H1 (cell line): ENCODE data around the gene ARHGAP23. TPM values are rescaled to one million over a fixed set of nuclear protein-coding genes. Genes with fewer than 3 reads are reported as not detected.

Experiments
- CTCF ChIA-PET: fragments of 300-600 bp; sonication (Branson Sonifier 250); formaldehyde crosslinking; loops from one replicate; lab custom pipeline; 2021; ENCODE audit not compliant: partially characterized antibody; lab: Charles Lee
- POLR2A ChIA-PET: fragments of 300-600 bp; sonication (Branson Sonifier 250); formaldehyde crosslinking; loops from one replicate; lab custom pipeline; 2021; ENCODE audit warnings: inconsistent platforms; ENCODE audit not compliant: partially characterized antibody; lab: Charles Lee
- DNase-seq, 2 experiments: peaks; one replicate each; pipeline versions ENCODE4 v3.0.0 to v3.0.0-alpha.2; 2010 to 2022; ENCODE audit warnings: low spot score in 2 of 2, low read depth in 1 of 2, mixed read lengths in 1 of 2
- FAIRE-seq: peaks from 2 replicates; lab custom pipeline; 2011; peaks lifted over from hg19 to GRCh38; lab: Jason Lieb, UNC
- H2AFZ ChIP-seq: 2 replicates; pipeline ENCODE4 v1.8.1; 2012; ENCODE audit warnings: low read length, inconsistent platforms
- H2AK5ac ChIP-seq: 2 replicates; pipeline ENCODE4 v1.6.1; 2013; ENCODE audit warnings: low read depth, low read length
- H2BK120ac ChIP-seq: replicated peaks from 2 replicates; pipeline ENCODE3; 2013; ENCODE audit warnings: low read depth, low read length, inconsistent platforms
- H2BK12ac ChIP-seq: 2 replicates; pipeline ENCODE4 v1.6.1; 2013; ENCODE audit warnings: low read depth, low read length
- H2BK15ac ChIP-seq: 2 replicates; pipeline ENCODE4 v1.6.1; 2013; ENCODE audit warnings: low read length
- H2BK20ac ChIP-seq: 2 replicates; pipeline ENCODE4 v1.6.1; 2013; ENCODE audit warnings: low read length
- H2BK5ac ChIP-seq: 2 replicates; pipeline ENCODE4 v1.6.1; 2013; ENCODE audit warnings: low read depth, low read length
- H3K14ac ChIP-seq: 2 replicates; pipeline ENCODE4 v1.6.1; 2013; ENCODE audit warnings: inconsistent platforms; ENCODE audit not compliant: insufficient read length
- H3K18ac ChIP-seq: 2 replicates; pipeline ENCODE4 v1.6.1; 2013; ENCODE audit warnings: low read length; ENCODE audit errors: extremely low read depth
- H3K23ac ChIP-seq: 2 replicates; pipeline ENCODE4 v1.6.1; 2013; ENCODE audit warnings: inconsistent platforms; ENCODE audit not compliant: insufficient read length
- H3K23me2 ChIP-seq: 2 replicates; pipeline ENCODE4 v1.6.1; 2013; ENCODE audit warnings: low read depth, low read length
- H3K27ac ChIP-seq: 2 replicates; pipeline ENCODE4 v1.6.1; 2011; ENCODE audit warnings: low read depth, low read length, inconsistent platforms
- H3K27me3 ChIP-seq, 4 experiments: replicated peaks in 1 of 4; 1 replicate in 1 of 4; 2 replicates in 3 of 4; pipeline versions ENCODE4 v1.6.1 to v1.8.1; 2011 to 2013; ENCODE audit warnings: low read length in 3 of 4, mild to moderate bottlenecking in 3 of 4, inconsistent platforms in 2 of 4, mixed read lengths in 2 of 4, moderate library complexity in 1 of 4; ENCODE audit not compliant: control insufficient read depth in 3 of 4, insufficient read depth in 3 of 4; ENCODE audit errors: extremely low read depth in 1 of 4
- H3K36me3 ChIP-seq, 4 experiments: 2 replicates each; pipeline versions ENCODE4 v1.6.1 to v1.8.1; 2011 to 2013; ENCODE audit warnings: mild to moderate bottlenecking in 4 of 4, low read length in 3 of 4, moderate library complexity in 2 of 4, control low read depth in 1 of 4, inconsistent platforms in 1 of 4; ENCODE audit not compliant: insufficient read depth in 4 of 4, control insufficient read depth in 2 of 4
- H3K4ac ChIP-seq: replicated peaks from 2 replicates; pipeline ENCODE3; 2013; ENCODE audit warnings: low read length, low read depth, mixed read lengths, inconsistent platforms; ENCODE audit not compliant: insufficient read length
- H3K4me1 ChIP-seq, 4 experiments: replicated peaks in 1 of 4; 1 replicate in 1 of 4; 2 replicates in 3 of 4; pipeline versions ENCODE4 v1.6.1 to v1.8.1; 2011 to 2013; ENCODE audit warnings: low read length in 3 of 4, inconsistent platforms in 2 of 4, mixed read lengths in 1 of 4; ENCODE audit not compliant: insufficient read depth in 4 of 4, control insufficient read depth in 3 of 4
- H3K4me2 ChIP-seq, 2 experiments: 2 replicates each; pipeline versions ENCODE4 v1.6.1 to v1.8.1; 2011 to 2013; ENCODE audit warnings: low read depth in 2 of 2, low read length in 2 of 2, control low read depth in 1 of 2, inconsistent platforms in 1 of 2, mild to moderate bottlenecking in 1 of 2; ENCODE audit not compliant: insufficient read depth in 1 of 2
- H3K4me3 ChIP-seq, 4 experiments: fragments of 200-600, 300-600 bp in 1 of 4; sonication (generic), shearing (Covaris generic), sonication (Bioruptor Twin) in 1 of 4; 2 replicates each; pipeline versions ENCODE4 v1.5.1 to v1.8.1; 2011 to 2016; ENCODE audit warnings: low read length in 4 of 4, low read depth in 3 of 4, control low read depth in 2 of 4, inconsistent platforms in 2 of 4, mild to moderate bottlenecking in 2 of 4, mixed read lengths in 1 of 4, moderate library complexity in 1 of 4; ENCODE audit not compliant: insufficient read depth in 2 of 4; ENCODE audit errors: extremely low read depth in 1 of 4
- H3K56ac ChIP-seq: replicated peaks from 2 replicates; pipeline ENCODE3; 2013; ENCODE audit warnings: low read depth, mild to moderate bottlenecking, mixed read lengths, low read length, inconsistent platforms; ENCODE audit not compliant: insufficient read length
- H3K79me1 ChIP-seq: 2 replicates; pipeline ENCODE4 v1.6.1; 2013; ENCODE audit warnings: low read depth, low read length, control low read depth
- H3K79me2 ChIP-seq, 2 experiments: 2 replicates each; pipeline versions ENCODE4 v1.6.1 to v1.8.1; 2012 to 2013; ENCODE audit warnings: low read length in 2 of 2, mild to moderate bottlenecking in 2 of 2, inconsistent platforms in 1 of 2; ENCODE audit not compliant: insufficient read depth in 2 of 2, control insufficient read depth in 1 of 2
- H3K9ac ChIP-seq, 4 experiments: replicated peaks in 1 of 4; 1 replicate in 1 of 4; 2 replicates in 3 of 4; pipeline versions ENCODE4 v1.6.1 to v1.8.1; 2011 to 2013; ENCODE audit warnings: low read depth in 3 of 4, low read length in 3 of 4, control low read depth in 2 of 4, mild to moderate bottlenecking in 2 of 4, moderate library complexity in 2 of 4, inconsistent platforms in 1 of 4; ENCODE audit errors: extremely low read depth in 1 of 4
- H3K9me3 ChIP-seq, 2 experiments: 2 replicates each; pipeline versions ENCODE4 v1.6.1 to v1.8.1; 2012 to 2013; ENCODE audit warnings: mild to moderate bottlenecking in 2 of 2, moderate library complexity in 2 of 2, control low read depth in 1 of 2, inconsistent platforms in 1 of 2, low read depth in 1 of 2, low read length in 1 of 2, mixed read lengths in 1 of 2; ENCODE audit not compliant: insufficient read depth in 2 of 2
- H4K20me1 ChIP-seq, 2 experiments: replicated peaks in 1 of 2; 2 replicates each; pipeline versions ENCODE3 to v1.8.1; 2011 to 2013; ENCODE audit warnings: inconsistent platforms in 2 of 2, low read length in 2 of 2, mild to moderate bottlenecking in 1 of 2; ENCODE audit not compliant: insufficient read depth in 2 of 2, control insufficient read depth in 1 of 2
- H4K5ac ChIP-seq: 2 replicates; pipeline ENCODE4 v1.6.1; 2013; ENCODE audit warnings: low read length, low read depth, mixed read lengths, inconsistent platforms; ENCODE audit not compliant: insufficient read length
- H4K8ac ChIP-seq: 2 replicates; pipeline ENCODE4 v1.8.0; 2013; ENCODE audit warnings: mild to moderate bottlenecking, moderate library complexity, low read length, inconsistent platforms; ENCODE audit not compliant: insufficient read depth; ENCODE audit errors: extremely low read depth
- H4K91ac ChIP-seq: replicated peaks from 2 replicates; pipeline ENCODE3; 2013; ENCODE audit warnings: low read length, mixed read lengths, inconsistent platforms; ENCODE audit not compliant: insufficient read length
- ATF3 ChIP-seq: IDR thresholded peaks from 2 replicates; pipeline ENCODE4 v1.6.1; 2011; ENCODE audit warnings: low read depth, mild to moderate bottlenecking, low read length; ENCODE audit not compliant: insufficient read depth
- CBX5 ChIP-seq: fragments of 300-800, 300-1000 bp; sonication (generic); IDR thresholded peaks from 2 replicates; pipeline ENCODE4 v1.7.1; 2016; ENCODE audit warnings: antibody characterized with exemption, low read length, low read depth
- CTBP2 ChIP-seq: IDR thresholded peaks from 2 replicates; pipeline ENCODE4 v1.7.0; 2011; ENCODE audit warnings: borderline replicate concordance, mild to moderate bottlenecking, moderate library complexity, mixed read lengths, low read length; ENCODE audit not compliant: insufficient read depth, insufficient read length
- EGR1 ChIP-seq: IDR thresholded peaks from 2 replicates; pipeline ENCODE4 v1.6.1; 2011; ENCODE audit warnings: low read depth, low read length, borderline replicate concordance
- KDM1A ChIP-seq: fragments of 200-600, 300-600 bp; sonication (generic); IDR thresholded peaks from 2 replicates; pipeline ENCODE4 v1.7.1; 2016; ENCODE audit warnings: mild to moderate bottlenecking, low read length, borderline replicate concordance
- RNF2 ChIP-seq: fragments of 200-900, 300-1000 bp; sonication (generic); IDR thresholded peaks from 2 replicates; pipeline ENCODE4 v1.7.1; 2016; ENCODE audit warnings: borderline replicate concordance, low read depth, mild to moderate bottlenecking, antibody characterized with exemption, low read length; ENCODE audit not compliant: poor library complexity, severe bottlenecking; ENCODE audit errors: missing control alignments
- SAP30 ChIP-seq: fragments of 300-600 bp; sonication (generic); IDR thresholded peaks from 2 replicates; pipeline ENCODE4 v1.7.1; 2012; ENCODE audit warnings: low read length, moderate library complexity, mild to moderate bottlenecking, inconsistent platforms; ENCODE audit not compliant: insufficient read depth, insufficient replicate concordance
- SRF ChIP-seq: IDR thresholded peaks from 2 replicates; pipeline ENCODE4 v1.6.1; 2011; ENCODE audit warnings: mild to moderate bottlenecking, low read depth, low read length, moderate library complexity
- TBP ChIP-seq: IDR thresholded peaks from 2 replicates; pipeline ENCODE4 v1.6.1; 2011; ENCODE audit warnings: low read depth, low read length, improper control_type of control experiment
- TEAD4 ChIP-seq: IDR thresholded peaks from 2 replicates; pipeline ENCODE4 v1.6.1; 2012; ENCODE audit warnings: low read depth, low read length, inconsistent platforms, mixed read lengths
- USF2 ChIP-seq: IDR thresholded peaks from 2 replicates; pipeline ENCODE4 v1.6.1; 2011; ENCODE audit warnings: low read length, improper control_type of control experiment
- WGBS, 2 experiments: shearing (Covaris generic) in 1 of 2; methylation state at CpG; one replicate each; pipeline versions ENCODE4 v1.1.6 to v1.1.7; 2013 to 2015; ENCODE audit warnings: low lambda C conversion rate in 2 of 2, mixed read lengths in 2 of 2, inconsistent platforms in 1 of 2, low coverage in 1 of 2, missing lambda C conversion rate in 1 of 2; ENCODE audit not compliant: insufficient replicate concordance in 2 of 2, insufficient coverage in 1 of 2, insufficient read length in 1 of 2; ENCODE audit errors: extremely low coverage in 1 of 2, missing lambda C conversion rate in 1 of 2; 5-methylcytosine and 5-hydroxymethylcytosine counted together
- polyA plus RNA-seq, 7 experiments: library from polyadenylated mRNA; depleted of rRNA in 3 of 7; stranded (reverse) in 5 of 7; unstranded in 2 of 7; fragments of >200 nt in 5 of 7; fragments of 200-250 nt in 2 of 7; gene quantifications; 1 replicate in 5 of 7; 2 replicates in 1 of 7; 4 replicates in 1 of 7; pipeline versions ENCODE4 v1.2.1 to v1.2.3, GENCODE V29; 2011 to 2013; ENCODE audit warnings: missing spikeins in 2 of 7, mixed read lengths in 2 of 7
- total RNA-seq: library from RNA; stranded (reverse); fragmentation: NEBNext Ultra II Directional; extraction: Animal tissue kit (Norgen Biotek cat#: 25700); gene quantifications from 2 replicates; pipeline ENCODE4 v1.2.1, GENCODE V29; 2021

The ARHGAP23 gene
- total and polyA plus RNA-seq, 2 of the 8 experiments (the other 6 are each of a cell fraction or from before 2014, with no cell fraction given), result 16.3 to 107 TPM

GRCh38 chr17:38539386-38539785, 111.1 kb downstream of the ARHGAP23 start:
- no peaks in the 10 kb centered on the region for H3K9me3 ChIP-seq
- no peak overlapping the region for H3K27ac ChIP-seq
- no peak overlapping the region for H3K9ac ChIP-seq
- H3K4me1 ChIP-seq, result peaks cover 0 to 2% (median under 1%) of the 10 kb centered on the region in 4 experiments; a peak in 2 of 7 replicates
- H3K56ac ChIP-seq, result no peak overlapping the region
- no peak overlapping the region for H2BK5ac ChIP-seq
- no peak overlapping the region for H2BK12ac ChIP-seq
- no peak overlapping the region for H4K91ac ChIP-seq
- no peak overlapping the region; the same call in 1 of the 2 replicates for H4K8ac ChIP-seq
- H3K23me2 ChIP-seq, result no peaks in the 10 kb centered on the region
- H3K18ac ChIP-seq, result no peak overlapping the region
- ChIA-PET CTCF (interaction anchor here (0.6 to 38.1 kb wide), 10 partner anchors 13 to 207 kb away, joined by 3 to 914 read pairs (median 4); partner anchors contain the start of gene SRCIN1), POLR2A (interaction anchor here (0.6 kb wide), 1 partner anchor 27 kb away, joined by 3 read pairs; no protein-coding TSS in a partner anchor)
- 85% methylated on average over 8 of the region's 8 CpGs; no CpG with 5 or more reads in 1 of the 2 experiments for WGBS, 2 experiments
- H4K20me1 ChIP-seq, result peaks cover 1 to 2% of the 10 kb centered on the region in 2 experiments
- H2BK15ac ChIP-seq, result no peak overlapping the region; the same call in 1 of the 2 replicates
- DNase-seq, result no peak
- no peak overlapping the region for H3K4me2 ChIP-seq
- no peak overlapping the region for H3K14ac ChIP-seq
- H3K27me3 ChIP-seq, result peaks cover 0 to 4% (median 1%) of the 10 kb centered on the region in 4 experiments; a peak in 1 of 7 replicates
- H3K23ac ChIP-seq, result no peak overlapping the region
- no peaks in the 10 kb centered on the region for H3K79me2 ChIP-seq
- H3K4me3 ChIP-seq, result no peak overlapping the region
- H3K4ac ChIP-seq, result no peak overlapping the region
- H2BK20ac ChIP-seq, result no peak overlapping the region
- H2AFZ ChIP-seq, result no peak overlapping the region
- no peaks in the 10 kb centered on the region for H3K36me3 ChIP-seq
- no peak for FAIRE-seq
- H4K5ac ChIP-seq, result no peak overlapping the region
- H2BK120ac ChIP-seq, result no peak overlapping the region
- H2AK5ac ChIP-seq, result no peak overlapping the region
- H3K79me1 ChIP-seq, result no peaks in the 10 kb centered on the region
- no peak for TF ChIP-seq SRF
- TF ChIP-seq USF2, result no peak
- TF ChIP-seq EGR1, result no peak
- TF ChIP-seq ATF3, result no peak
- TF ChIP-seq CBX5, result no peak
- no peak for TF ChIP-seq SAP30
- no peak for TF ChIP-seq TBP
- no peak for TF ChIP-seq RNF2
- no peak for TF ChIP-seq KDM1A
- no peak for TF ChIP-seq TEAD4
- TF ChIP-seq CTBP2, result no peak
